Thoracic aorta (tissue), 2 donors: ENCODE results near the gene UBALD2. TPM values are rescaled to one million over a fixed set of nuclear protein-coding genes. Genes with fewer than 3 reads are reported as not detected.

ENCODE experiments used
- ATAC-seq: fragments of 150-250 bp; one replicate; pipeline ENCODE4 v1.8.0; 2017; ENCODE audit warnings: low read depth; ENCODE audit not compliant: insufficient number of reproducible peaks, low FRiP score
- DNase-seq: peaks from one replicate; pipeline ENCODE4 v3.0.0-alpha.2; 2020; ENCODE audit warnings: low spot score
- H3K27ac ChIP-seq, 2 donors: fragments of 200-600 bp; sonication (generic); 1 replicate in 1 of 2; 2 replicates in 1 of 2; pipeline ENCODE4 v1.5.1; 2016; ENCODE audit warnings: mild to moderate bottlenecking in 2 of 2, moderate library complexity in 2 of 2
- H3K27me3 ChIP-seq: fragments of 200-600 bp; sonication (generic); replicated peaks from 2 replicates; pipeline ENCODE4 v1.6.0; 2016; ENCODE audit warnings: mild to moderate bottlenecking; ENCODE audit not compliant: insufficient read depth
- H3K36me3 ChIP-seq: fragments of 200-600 bp; sonication (generic); one replicate; pipeline ENCODE4 v1.5.1; 2016
- H3K4me1 ChIP-seq, 2 donors: fragments of 200-600 bp; sonication (generic); 1 replicate in 1 of 2; 2 replicates in 1 of 2; pipeline versions ENCODE4 v1.5.1 to v1.6.0; 2016; ENCODE audit warnings: low read depth in 2 of 2, mild to moderate bottlenecking in 1 of 2; ENCODE audit not compliant: control insufficient read depth in 1 of 2
- H3K4me3 ChIP-seq: fragments of 200-600 bp; sonication (generic); 2 replicates; pipeline ENCODE4 v1.5.1; 2016; ENCODE audit warnings: mild to moderate bottlenecking
- H3K9me3 ChIP-seq: fragments of 200-600 bp; sonication (generic); 2 replicates; pipeline ENCODE4 v1.5.1; 2016
- total RNA-seq, 2 donors: library from RNA; depleted of rRNA; stranded (reverse); fragments of >200 nt; gene quantifications; one replicate each; pipeline versions ENCODE4 v1.1.0 to v1.2.3, GENCODE V29; 2016
- TF ChIP-seq, protein P1 (sequence below): fragments of 200-600 bp; sonication (generic); IDR thresholded peaks from one replicate; pipeline ENCODE4 v1.5.1; 2019; ENCODE audit warnings: antibody characterized with exemption

The UBALD2 gene
- total RNA-seq, 2 donors from 2014 or later, result 9.9 to 14.9 TPM

- no peaks in the 10 kb centered on the region for H3K4me1 ChIP-seq
- TF ChIP-seq, protein P1, sequence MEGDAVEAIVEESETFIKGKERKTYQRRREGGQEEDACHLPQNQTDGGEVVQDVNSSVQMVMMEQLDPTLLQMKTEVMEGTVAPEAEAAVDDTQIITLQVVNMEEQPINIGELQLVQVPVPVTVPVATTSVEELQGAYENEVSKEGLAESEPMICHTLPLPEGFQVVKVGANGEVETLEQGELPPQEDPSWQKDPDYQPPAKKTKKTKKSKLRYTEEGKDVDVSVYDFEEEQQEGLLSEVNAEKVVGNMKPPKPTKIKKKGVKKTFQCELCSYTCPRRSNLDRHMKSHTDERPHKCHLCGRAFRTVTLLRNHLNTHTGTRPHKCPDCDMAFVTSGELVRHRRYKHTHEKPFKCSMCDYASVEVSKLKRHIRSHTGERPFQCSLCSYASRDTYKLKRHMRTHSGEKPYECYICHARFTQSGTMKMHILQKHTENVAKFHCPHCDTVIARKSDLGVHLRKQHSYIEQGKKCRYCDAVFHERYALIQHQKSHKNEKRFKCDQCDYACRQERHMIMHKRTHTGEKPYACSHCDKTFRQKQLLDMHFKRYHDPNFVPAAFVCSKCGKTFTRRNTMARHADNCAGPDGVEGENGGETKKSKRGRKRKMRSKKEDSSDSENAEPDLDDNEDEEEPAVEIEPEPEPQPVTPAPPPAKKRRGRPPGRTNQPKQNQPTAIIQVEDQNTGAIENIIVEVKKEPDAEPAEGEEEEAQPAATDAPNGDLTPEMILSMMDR, result no peak
- H3K36me3 ChIP-seq, result peaks cover 10% of the 10 kb centered on the region
- H3K9me3 ChIP-seq, result no peaks in the 10 kb centered on the region
- ATAC-seq (no peak), DNase-seq (no peak)
- no peaks in the 10 kb centered on the region for H3K27me3 ChIP-seq
- no peak overlapping the region for H3K27ac ChIP-seq
- no peak overlapping the region for H3K4me3 ChIP-seq
These were observed 52.4 kb downstream of the UBALD2 start for GRCh38 chr17:76317535-76317934.

DNA sequence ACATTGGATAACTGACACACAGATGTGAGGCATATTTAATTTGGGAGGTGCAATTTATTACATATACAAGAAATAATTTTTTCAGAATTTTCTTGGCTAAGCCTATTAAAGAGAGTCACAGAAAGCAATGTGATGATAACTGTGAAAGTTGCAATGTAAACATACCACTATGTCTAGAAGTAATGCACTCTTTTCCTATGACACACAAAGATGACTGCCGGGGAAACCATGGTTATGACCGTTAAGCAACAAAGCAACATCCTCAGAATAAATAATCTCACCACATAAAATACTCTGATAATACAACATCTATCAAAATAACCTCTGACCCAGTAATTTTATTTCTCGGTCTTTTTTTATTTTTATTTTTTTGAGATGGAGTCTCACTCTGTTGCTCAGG lies 53.4 kb downstream of the UBALD2 start:
- no peak for DNase-seq
- no peak for ATAC-seq
- H3K36me3 ChIP-seq, result no peaks in the 10 kb centered on the region
- no peaks in the 10 kb centered on the region for H3K9me3 ChIP-seq
- no peaks in the 10 kb centered on the region for H3K4me1 ChIP-seq
- no peaks in the 10 kb centered on the region for H3K27me3 ChIP-seq
- H3K27ac ChIP-seq, result no peak overlapping the region
- no peak overlapping the region for H3K4me3 ChIP-seq
- TF ChIP-seq, protein P1, result no peak

Other genes starting within 250 kb of the UBALD2 start
- gene EVPL, start 238.0 kb upstream of the UBALD2 start, total RNA-seq, result 1 to 10 TPM; 1.4 to 1.6 TPM
- gene SRP68, start 192.8 kb upstream of the UBALD2 start, total RNA-seq, result 10 to 100 TPM; 19.1 to 39.9 TPM
- 1 to 10 TPM in 1 of 2 donors, not detected in 1; 1.4 TPM for gene GALR2, start 190.6 kb upstream of the UBALD2 start, total RNA-seq
- not detected for gene ZACN, start 186.2 kb upstream of the UBALD2 start, total RNA-seq
- 10 to 100 TPM; 79.7 to 94.0 TPM for gene EXOC7, start 161.6 kb upstream of the UBALD2 start, total RNA-seq
- not detected for gene FOXJ1, start 124.1 kb upstream of the UBALD2 start, total RNA-seq
- gene RNF157, start 24.9 kb upstream of the UBALD2 start, total RNA-seq, result 1 to 10 TPM in 1 of 2 donors, under 1 TPM in 1; 0.41 to 1.9 TPM
- gene QRICH2, start 42.9 kb downstream of the UBALD2 start, total RNA-seq, result 1 to 10 TPM; 6.1 to 6.9 TPM
- 10 to 100 TPM; 57.8 to 83.9 TPM for gene PRPSAP1, start 88.6 kb downstream of the UBALD2 start, total RNA-seq
- gene SPHK1, start 119.3 kb downstream of the UBALD2 start, total RNA-seq, result 10 to 100 TPM; 46.8 to 47.4 TPM
- 10 to 100 TPM; 16.4 to 31.1 TPM for gene UBE2O, start 187.8 kb downstream of the UBALD2 start, total RNA-seq
- not detected for gene AANAT, start 202.3 kb downstream of the UBALD2 start, total RNA-seq
- 100 to 1,000 TPM in 1 of 2 donors, 10 to 100 TPM in 1; 91.6 to 153 TPM for gene RHBDF2, start 236.1 kb downstream of the UBALD2 start, total RNA-seq